A549 treated with DMSO at 1 μM for 4 hours (cell line): ENCODE results near the gene SUGT1. TPM values are rescaled to one million over a fixed set of nuclear protein-coding genes. Genes with fewer than 3 reads are reported as not detected.

ENCODE experiments used
- total RNA-seq: library from RNA; stranded (reverse); fragments of 200-300 nt; extraction: Qiagen RNA extraction; gene quantifications from 5 replicates; pipeline ENCODE4 v1.2.3, GENCODE V29; 2022; ENCODE audit warnings: low read depth

Gene SUGT1
- total RNA-seq = 38.0 to 50.7 TPM (median 49.5 TPM) in 5 replicates

GRCh38 chr13:52652196-52652979 lies at the start of gene SUGT1:
Gene SUGT1 (plus strand): TSS chr13:52652836. CDS start chr13:52652921, 85 bp downstream.

DNA sequence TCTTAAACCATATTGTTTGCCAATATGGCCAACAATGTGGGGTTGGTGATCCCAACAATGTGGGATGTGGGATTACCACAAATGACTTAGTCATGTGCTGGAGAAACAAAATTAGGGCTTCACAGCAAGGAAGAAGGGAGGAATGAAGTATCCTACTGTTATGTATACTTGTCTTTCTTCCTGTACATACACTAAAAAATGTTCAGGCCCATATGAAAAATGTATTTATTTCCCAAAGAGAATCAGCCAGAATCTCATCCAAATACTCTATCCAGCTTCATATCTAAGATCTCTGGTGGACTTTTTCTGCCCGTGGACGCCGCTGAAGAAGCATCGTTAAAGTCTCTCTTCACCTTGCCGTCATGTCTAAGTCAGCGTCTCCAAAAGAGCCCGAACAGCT lies 10.5 kb upstream of the SUGT1 start, which contains the start of gene HNRNPA1L2:
TSS of gene HNRNPA1L2 (plus strand) at position 301 of the 400 bp plus-strand sequence. CDS start at position 363, 62 bp downstream.

DNA sequence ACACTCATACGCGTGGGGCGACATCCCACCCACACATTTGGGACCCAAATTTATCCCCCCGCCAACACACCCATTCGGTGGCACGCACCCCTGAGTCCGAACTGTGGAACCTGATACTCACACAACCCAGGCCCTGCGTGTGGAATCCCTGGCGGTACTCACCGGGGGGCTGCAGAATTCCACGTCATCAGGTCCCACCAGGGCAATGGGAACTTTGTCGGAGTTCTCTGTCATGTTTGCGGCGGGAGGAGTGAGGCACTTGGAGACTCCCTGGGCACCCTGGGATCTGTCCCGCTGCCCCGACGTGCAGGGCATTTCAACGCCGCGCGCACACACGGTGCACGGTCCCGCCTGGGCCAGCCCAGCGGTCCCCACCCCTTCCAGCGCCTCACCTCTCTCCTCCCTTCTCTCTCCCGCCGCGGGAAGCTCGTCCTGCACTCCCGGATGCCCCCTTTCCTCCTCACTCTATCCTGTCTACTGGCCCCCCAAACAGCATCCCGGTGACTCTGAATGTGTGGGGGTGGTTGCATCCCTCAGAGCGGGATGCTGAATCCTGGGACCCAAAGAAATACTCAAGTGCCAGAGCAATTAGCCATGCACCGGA lies 86.9 kb downstream of the SUGT1 start, which contains the start of gene CNMD:
TSS of gene CNMD (minus strand) at position 353 of the 604 bp plus-strand sequence. CDS start at position 234, 119 bp downstream.

Other genes starting within 250 kb of the SUGT1 start
- gene THSD1, start 246.7 kb upstream of the SUGT1 start, total RNA-seq = 9.4 to 13.6 TPM (median 10.3 TPM) in 5 replicates
- gene VPS36, start 202.2 kb upstream of the SUGT1 start, total RNA-seq = 12.5 to 15.5 TPM (median 13.9 TPM) in 5 replicates
- gene CKAP2, start 197.4 kb upstream of the SUGT1 start, total RNA-seq = 31.1 to 40.8 TPM (median 38.7 TPM) in 5 replicates
- gene HNRNPA1L2, start 10.4 kb upstream of the SUGT1 start, total RNA-seq = 5.4 to 6.1 TPM (median 5.8 TPM) in 5 replicates
- not detected in 5 replicates for gene CNMD, start 87.0 kb downstream of the SUGT1 start, total RNA-seq
- not detected in 5 replicates for gene PCDH8, start 195.8 kb downstream of the SUGT1 start, total RNA-seq